Stromal cell of bone marrow (primary cell): ENCODE results near the gene PSMD1.
"Not testable (repeated sequence)": the region's sequence is repeated elsewhere in the genome, so short reads cannot be mapped to it uniquely, and the experiment has no call there.

Experiments
- DNase-seq: peaks from one replicate; pipeline ENCODE4 v3.0.0-alpha.2; 2012; ENCODE audit warnings: low read depth

PSMD1 gene

DNA sequence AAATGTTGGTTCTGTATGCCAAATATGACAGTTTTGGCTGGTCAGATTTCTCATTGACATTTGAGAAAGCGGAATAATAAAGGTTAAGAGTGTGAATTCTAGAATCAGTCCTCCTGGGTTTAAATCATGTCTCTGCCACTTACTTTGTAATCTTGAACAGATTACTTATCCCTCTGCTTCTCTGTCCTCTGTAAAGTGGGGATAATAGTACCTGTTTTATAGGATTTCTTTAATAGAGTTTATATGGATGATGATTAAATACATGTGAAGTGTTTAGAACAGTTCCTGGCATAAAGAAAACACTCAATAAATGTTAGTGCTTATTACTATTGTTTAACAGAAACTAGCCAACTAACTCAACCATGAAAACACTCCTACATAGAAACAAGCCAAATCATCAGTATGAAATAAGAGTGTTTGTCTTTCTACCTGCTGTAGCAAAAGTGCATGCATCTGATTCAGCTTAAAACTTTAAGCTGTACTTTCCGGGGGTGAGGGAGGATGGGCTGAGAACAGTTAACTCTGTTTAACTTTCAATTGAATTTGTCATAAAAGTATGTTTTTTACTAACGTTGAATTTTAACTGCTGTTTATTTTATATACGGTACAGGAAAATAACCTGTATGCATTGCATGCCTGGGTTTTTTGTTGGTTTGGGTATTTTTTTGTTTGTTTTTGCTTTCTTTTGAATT, 61.4 kb downstream of the PSMD1 start:
- DNase-seq, result no peak

DNA sequence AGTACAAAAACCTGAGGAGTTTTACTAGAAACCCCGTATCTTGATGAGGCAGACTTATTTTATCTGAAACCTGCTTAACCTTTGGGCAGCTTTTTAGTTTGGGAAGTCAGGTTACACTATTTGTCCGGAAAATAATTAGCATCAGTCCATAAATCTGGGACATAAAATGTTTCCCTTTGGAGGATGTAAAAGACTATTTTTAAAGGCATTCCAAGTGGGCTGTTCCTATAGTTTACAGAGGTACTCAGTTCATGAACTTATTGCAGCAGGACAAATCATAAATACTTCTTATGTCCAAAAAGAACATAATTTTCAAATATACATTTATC, 61.9 kb downstream of the PSMD1 start:
- no peak for DNase-seq

DNA sequence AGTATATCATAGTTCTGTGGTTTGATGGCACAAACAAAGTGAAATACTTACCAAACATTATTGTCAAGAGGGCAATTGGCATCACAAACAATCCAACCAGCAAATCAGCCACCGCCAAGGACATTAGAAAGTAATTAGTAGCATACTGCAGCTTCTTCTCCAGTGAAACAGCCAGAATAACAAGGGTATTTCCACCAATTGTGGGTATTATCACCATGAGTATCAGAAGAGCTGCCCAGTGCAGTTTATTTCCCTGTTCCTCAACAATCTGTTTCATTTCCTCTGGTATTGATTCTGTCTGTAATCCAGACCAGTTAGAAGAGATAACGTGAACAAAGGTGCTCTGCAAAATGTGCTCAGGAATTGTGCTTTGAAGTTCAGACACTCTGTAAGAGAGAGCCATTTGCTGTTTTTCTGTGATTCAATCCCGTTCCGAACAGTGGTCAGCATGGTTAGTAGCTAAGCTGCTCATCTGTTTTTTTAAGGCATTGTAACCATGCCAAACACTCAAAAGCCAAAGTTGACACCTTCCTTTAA, 66.8 kb downstream of the PSMD1 start:
- no peak for DNase-seq

DNA sequence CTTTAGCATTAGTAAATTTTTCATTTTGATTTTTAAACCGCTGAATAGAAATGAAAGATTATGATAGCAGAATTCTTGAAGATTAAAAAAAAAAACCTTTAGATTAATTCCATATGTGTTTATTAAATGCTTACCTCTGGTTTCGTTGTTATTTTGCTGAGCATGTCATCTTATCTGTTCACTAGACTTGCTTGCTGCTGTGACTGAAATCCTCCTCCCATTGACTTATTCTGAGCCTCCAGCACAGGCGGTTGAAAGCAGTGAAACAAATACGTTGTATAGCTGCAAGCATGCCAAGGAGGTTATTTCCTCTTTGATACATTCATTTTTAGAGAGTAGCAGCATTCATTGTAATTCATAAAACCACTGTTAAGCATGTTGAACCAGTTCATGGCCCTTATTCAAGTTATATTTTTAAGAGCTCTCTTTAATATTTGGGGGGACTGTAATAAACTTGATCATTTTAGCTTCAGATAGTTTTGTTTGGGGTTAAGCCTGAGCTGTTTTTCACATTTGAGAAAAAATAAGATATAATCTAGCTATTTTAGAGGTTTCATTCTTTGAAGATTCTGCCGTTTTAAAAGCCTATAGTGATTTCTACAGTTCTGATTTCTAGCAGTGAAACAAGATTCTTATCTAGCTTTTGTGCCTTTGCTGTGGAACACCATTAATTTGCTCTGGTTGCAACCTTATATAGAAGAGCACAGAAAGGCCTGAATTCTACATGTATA, 68.3 kb downstream of the PSMD1 start, which contains the start of gene HTR2B:
TSS of gene HTR2B (minus strand) at position 205 of the 731 bp plus-strand sequence. CDS start 1,278 bp downstream, outside the sequence.
- no peak for DNase-seq

DNA sequence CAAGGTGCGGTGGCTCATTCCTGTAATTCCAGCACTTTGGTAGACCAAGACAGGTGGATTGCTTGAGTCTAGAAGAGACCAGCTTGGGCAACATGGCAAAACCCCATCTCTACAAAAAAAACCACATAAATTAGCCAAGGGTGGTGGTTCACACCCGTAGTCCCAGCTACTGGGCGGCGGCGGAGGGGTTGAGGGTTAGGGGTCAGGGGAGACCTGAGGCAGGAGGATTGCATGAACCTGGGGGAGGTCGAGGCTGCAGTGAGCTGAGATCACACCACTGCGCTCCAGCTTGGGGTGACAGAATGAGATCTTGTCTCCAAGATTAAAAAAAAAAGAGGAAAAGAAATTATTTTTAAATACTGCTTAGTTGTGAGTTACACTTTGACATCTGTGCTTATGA, 69.5 kb downstream of the PSMD1 start:
- DNase-seq, result no peak

DNA sequence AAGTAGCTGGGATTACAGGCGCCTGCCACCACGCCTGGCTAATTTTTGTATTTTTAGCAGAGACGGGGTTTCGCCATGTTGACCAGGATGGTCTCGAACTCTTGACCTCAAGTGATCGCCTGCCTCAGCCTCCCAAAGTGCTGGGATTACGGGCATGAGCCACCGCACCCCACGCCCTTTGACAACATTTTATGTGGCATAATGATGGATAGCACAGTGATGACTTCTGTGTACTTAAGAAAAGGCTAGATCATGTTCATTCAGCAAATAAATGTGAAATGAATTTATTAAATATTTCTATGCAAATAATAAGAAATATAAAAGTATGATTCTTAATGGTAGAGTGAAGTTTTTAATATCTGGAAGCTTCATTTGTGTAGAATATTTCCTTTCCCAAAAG, 70.8 kb downstream of the PSMD1 start:
- DNase-seq, result no peak

DNA sequence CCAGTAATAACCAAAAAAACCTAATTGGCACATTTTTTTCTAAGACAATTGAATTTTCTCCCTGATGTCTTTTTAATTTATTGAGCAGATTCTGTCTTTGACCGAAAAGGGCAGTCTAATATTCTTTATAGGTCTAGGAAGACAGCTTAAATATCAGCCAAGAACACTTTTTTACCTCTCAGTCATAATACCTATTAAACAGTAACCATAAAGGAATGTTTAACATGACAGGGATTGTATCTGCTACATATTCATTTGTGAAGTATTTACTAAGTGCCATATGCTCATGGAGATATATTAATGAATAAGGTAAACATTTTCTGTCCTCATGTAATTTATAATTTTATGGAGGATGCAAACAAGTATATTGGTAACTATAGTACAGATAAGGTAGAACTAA, 71.3 kb downstream of the PSMD1 start:
- DNase-seq, result no peak

DNA sequence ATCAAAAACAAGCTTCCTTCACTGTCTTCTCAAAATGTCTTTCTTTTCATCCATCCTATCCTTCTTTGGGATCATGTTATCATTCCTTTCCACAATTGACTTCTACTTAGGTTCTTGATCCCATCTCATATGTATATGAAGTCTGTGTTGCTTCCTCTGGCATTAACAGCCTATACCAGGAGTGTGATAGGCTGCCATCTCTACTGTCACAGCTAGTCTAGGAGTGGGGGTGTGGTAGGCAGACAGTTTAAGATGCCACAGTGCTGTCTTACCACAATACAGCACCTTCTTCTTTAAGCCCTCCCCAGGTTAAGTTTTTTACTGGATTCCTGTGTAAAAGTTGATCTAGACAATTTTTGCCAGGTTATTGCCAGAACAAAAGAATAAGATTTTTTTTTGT, 71.9 kb downstream of the PSMD1 start:
- DNase-seq, result no peak

DNA sequence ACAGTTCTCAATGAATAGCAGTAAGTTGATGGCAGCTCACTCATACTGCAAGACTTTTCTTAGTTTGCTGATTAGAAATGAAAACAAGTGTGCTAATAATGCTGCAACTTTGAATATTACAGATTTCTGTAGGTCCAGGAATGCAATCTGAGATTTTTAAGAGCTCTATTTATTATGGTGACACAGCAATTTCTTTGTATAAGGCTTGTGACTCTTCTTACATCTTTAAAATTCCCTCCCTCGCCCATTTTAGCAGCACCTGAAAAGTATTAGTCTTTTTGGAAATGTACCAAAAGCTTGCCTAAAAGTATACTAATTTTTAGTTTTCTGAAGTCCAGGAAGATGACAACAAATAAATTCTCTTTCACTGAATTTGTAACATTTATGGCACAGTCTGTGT, 72.5 kb downstream of the PSMD1 start:
- DNase-seq, result no peak

DNA sequence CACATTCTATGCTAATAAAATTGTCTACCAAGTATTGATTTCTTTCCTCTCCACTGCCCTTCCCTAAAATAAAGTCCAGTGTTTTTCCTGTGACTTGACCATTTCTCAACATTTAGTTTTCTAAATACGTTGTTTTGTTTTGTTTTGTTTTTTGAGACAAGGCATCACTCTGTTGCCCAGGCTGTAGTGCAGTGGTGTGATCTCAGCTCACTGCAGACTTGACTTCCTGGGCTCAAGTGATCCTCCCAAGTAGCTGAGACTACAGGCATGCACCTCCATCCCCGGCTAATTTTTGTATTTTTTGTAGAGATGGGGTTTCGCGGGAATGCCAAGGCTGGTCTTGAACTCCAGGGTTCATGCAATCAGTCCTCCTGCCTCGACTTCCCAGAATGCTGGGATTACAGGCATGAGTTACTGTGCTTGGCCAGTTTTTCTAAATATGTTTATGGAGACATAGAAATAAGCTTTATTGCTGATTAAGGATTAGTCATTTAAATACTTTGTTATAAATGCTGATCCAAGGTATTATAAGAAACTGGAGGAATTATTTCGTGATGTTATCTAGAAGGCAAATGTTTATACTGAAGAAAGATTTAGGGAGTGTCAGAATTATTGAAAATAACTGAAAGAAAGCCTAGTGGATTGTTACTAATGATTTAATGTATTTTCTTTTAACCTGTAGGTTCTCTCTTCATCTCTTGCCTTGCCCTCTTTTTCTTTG, 73.8 kb downstream of the PSMD1 start:
- DNase-seq, result no peak

DNA sequence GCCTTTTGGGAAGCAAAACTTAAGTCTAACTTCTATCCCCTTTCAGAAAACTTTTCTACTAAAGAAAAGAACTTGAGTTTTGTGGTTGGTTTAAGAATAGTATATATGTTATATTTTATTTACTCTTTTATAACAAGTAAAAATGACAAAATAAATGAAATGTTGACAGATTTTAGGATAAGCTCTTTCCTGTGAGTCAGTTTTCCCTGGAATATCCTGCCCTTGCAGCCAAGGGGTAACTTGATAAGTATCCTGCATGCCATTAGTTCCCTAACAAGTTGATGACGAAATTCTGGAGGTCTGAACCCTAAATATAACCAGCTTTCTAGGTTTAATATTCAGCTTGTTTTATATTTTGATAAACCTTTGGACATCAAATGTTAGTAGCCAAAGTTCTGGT, 75.5 kb downstream of the PSMD1 start:
- DNase-seq, result peak; percentile 52

DNA sequence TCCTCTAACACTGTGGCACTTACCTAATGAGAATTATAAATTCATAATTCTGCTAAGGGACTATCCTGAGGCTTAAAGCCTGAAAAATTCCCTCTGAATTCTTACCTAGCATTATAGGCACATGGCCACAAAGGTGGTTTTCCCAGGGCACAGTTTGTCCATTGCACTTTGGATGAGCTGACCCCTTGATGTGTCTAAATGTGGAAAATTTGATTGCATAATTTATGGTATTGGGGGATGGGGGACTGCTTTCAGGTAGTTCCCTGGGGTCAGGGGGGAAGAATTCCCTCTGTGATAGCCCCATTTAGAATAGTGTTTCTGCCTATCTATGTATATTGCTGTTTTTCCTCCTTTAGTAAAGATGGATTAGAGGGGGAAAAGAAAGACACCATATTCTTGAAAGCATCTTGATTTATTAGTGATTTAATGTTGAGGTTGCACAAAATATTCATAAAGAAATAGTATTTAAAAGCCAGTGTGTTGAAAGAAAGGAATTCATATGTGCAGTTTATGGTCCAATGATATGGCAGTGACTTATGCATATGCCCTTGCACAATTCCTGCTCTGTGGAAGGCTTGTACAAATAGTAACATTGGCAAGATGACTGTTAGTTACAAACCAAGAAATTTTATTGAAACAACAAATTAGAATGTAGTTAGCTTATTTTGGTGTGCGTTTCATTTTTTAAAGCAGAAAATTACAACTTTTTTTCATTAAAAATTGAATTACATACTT, 76.9 kb downstream of the PSMD1 start:
- DNase-seq, result no peak

DNA sequence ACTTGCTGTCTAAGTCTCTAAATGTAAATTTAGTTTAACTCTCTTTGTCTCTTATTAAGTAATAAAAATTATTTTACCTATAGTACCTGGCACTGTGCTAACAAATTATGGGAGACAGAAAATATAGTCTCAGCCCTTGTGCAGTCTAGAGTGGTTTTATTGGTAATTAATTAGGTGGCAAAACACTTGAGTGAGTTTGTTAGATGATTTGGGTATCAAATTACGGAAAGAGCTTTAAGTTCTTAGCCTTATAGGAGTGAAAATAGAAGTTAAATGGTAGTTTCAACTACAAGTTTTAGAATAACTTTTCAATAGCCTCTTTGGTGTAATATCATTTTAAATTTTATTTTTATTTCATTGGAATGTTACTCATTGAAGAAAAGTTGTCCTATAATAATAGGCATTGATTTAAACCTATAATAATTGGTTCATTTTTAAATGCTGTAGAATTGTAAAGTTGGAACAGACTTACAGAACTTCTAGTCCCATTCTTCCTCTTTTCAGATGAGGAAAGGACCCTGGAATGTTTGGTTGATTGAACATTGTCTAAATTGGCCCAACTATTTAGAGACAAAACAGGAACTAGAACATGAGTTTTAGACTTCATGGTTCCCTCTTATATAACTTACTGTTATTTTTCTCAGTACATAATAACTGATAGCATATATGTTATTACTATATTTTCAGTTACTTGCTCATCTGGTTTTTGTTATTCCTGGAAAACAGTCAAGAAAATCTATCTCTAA, 78.4 kb downstream of the PSMD1 start:
- DNase-seq, result no peak

DNA sequence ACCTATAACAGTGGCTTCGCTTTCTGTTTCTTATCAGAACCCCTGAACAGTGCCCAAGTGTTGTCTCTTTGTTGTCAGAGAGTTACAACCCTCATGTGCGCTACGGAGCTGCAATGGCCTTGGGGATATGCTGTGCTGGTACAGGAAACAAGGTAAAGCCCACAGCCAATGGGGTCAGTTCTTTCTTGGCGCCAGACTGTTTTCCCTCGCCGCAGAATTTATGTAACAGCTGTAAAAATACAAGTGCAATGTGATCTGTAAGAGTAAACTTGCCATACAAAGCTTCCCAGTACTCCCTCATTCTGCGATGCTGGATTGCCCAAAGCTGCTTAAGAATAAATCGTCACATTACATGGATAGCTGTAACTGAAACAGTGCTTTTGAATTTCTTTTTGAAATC, 82.0 kb downstream of the PSMD1 start:
- peak; percentile 38 for DNase-seq

DNA sequence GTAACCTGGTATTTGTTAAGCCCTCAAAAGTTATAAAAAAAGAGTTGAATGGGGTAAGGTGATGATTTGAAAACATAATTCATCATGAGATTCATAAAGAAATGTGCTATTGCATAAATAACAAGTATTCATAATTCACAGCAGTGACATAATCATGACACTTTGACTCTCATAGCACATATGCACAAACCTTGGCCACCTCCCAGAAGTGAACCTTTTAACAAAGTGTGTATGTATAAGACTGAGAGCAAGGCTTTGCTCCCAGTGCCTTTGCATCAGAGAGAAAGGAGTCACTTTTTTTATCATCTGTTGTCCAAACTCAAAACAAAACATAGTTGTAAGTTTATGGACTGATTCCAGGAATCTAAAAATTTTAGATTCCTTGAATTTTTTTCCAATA, 83.1 kb downstream of the PSMD1 start:
- DNase-seq, result no peak

DNA sequence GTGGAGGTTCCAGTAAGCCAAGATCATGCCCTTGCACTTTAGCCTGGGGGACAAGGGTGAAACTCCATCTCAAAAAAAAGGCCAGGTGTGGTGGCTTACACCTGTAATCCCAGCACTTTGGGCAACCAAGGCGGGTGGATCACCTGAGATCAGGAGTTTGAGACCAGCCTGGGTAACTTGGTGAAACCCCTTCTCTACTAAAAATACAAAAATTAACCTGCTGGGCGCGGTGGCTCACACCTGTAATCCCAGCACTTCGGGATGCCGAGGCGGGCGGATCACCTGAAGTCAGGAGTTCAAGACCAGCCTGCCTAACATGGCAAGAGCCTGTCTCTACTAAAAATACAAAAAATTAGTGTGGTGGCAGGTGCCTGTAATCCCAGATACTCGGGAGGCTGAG, 84.1 kb downstream of the PSMD1 start:
- DNase-seq, result not testable (repeated sequence)

DNA sequence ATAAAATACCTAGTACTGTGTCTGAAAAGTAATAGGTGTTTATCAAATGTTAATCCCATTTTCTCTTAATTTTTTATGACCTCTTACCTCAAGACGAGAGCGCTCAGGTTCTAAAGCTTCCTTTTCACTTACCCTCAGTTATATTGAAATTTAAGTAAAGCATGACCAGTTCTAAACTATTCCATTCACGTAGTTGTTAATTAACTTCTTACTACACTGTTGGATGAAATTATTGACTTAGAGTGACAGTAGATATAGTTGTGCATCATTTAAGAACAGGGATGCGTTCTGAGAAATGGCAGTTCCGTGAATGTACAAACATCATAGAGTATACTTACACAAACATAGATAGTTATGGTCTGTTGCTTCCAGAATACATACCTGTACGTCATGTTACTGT, 88.2 kb downstream of the PSMD1 start:
- no peak for DNase-seq

DNA sequence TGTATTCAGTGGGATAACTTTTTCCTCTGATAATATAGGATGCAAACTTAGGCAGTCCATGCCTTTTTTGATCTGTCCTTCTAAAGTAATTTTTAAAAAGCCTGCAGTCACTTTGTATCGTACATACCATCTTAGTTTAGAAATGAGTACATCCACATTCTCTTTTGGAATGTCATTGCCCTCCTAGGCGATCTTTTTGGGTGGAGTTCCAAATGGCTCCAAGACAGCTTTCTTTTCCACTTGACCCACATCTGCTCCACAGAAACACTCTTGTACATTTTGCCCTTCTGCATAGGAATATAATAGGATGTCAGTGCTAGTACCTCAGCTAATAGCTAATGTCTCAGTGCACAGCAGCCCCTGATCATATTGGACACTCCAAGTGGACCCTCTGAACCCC, 90.0 kb downstream of the PSMD1 start:
- DNase-seq, result no peak

DNA sequence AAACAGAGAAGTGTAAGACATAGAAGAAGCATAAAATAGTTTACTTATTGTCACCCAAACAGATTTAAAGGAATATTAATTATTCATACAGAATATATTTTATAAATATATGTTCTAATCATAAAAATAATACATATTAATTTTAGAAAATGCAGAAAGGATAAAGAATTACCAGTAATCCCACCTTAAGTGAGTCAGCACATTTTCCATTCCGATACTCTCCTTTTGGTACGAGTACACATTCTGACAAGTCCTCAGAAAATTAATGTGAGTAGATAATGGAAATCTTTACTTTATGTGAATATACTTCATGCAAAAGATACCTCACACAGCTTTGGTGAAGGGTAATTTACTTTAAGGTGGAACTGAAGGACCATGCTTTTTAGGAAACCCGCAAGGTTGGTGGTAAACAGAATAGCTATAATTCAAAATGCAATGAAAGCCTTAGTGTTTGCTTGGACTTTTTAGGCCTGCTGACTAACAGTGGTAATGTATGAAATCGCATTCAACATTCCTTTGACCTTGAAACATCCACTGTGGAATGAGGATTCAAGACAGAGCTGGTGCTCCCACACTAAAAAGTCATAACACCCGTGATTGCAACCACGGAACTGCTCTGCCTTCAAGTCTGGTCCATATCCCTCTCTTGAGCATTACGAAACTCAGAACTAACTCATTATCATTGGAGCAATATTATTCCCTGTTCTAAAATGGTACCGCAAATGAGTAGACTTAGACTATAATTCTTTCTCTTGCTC, 96.3 kb downstream of the PSMD1 start:
- DNase-seq, result peak; percentile 68

DNA sequence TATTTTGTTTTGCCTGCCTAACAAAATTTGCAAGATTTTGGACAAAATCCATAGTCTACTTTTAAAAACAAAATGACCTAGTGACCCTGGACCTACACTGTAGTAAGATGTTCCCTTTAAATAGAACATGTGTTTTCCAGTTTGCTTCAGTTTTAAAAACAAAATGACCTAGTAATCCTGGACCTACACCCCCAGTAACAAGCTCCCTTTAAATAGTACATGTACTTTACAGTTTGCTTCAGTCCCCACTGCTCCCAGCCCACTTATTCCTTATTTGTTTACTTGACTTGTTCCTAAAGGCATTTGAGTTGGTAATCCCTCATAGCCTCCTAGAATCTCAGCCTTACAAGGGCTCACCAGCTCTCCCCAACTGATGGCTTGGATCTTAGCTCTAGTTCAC, 102.6 kb downstream of the PSMD1 start:
- no peak for DNase-seq

DNA sequence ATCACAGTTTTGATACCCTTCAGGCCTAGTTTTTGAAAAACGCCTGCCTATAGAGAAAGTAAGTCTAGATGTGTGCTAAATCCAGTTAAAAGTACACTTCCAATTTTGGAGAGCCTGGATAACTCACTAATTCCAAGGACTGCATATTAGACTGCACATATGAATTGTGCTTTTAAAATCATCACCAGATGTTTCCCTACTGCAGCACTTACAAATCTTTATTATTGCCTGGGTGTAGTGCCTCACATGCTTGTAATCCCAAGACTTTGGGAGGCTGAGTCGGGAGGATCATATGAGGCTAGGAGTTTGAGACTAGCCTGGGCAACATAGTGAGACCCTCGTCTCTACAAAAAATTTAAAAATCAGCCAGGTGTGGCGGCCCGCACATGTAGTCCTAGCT, 104.0 kb downstream of the PSMD1 start:
- no peak for DNase-seq
